ENCODE data around the gene NPRL2.

GRCh38 chr3:50382722-50383121, 32.1 kb upstream of the NPRL2 start:
- TF ChIP-seq ZFX (CRISPR knock-in tag; IDR thresholded peaks at IDR 0.05) (no peak), CBX8 (IDR thresholded peaks at IDR 0.05; ENCODE audit: borderline replicate concordance, extremely low read depth, low read depth, low read length, poor library complexity, severe bottlenecking) (no peak), JUN (IDR thresholded peaks at IDR 0.05; ENCODE audit: borderline replicate concordance, low read depth, low read length) (no peak), JUN (CRISPR knock-in tag; IDR thresholded peaks at IDR 0.05; ENCODE audit: borderline replicate concordance) (no peak), RCOR1 (IDR thresholded peaks at IDR 0.05; ENCODE audit: borderline replicate concordance in 1 of 2, low read depth in 2 of 2, low read length in 2 of 2) (no peak), SP2 (IDR thresholded peaks at IDR 0.05; ENCODE audit: extremely low read depth, low read depth, low read length, poor library complexity, severe bottlenecking) (no peak), ZNF274 (IDR thresholded peaks at IDR 0.05; ENCODE audit: borderline replicate concordance, low read depth, low read length) (no peak)

All from K562 (cell line).